H9 (cell line): ENCODE data around the gene NUBPL. TPM values are rescaled to one million over a fixed set of nuclear protein-coding genes. Genes with fewer than 3 reads are reported as not detected.

ENCODE experiments used
- DNase-seq: peaks from one replicate; pipeline ENCODE4 v3.0.0-alpha.2; 2017
- H2AFZ ChIP-seq: one replicate; pipeline ENCODE4 v1.6.1; 2013; ENCODE audit warnings: mild to moderate bottlenecking, low read length, control low read depth, moderate library complexity
- H2AK5ac ChIP-seq: 2 replicates; pipeline ENCODE4 v1.6.1; 2013; ENCODE audit warnings: low read length, control low read depth, mixed read lengths; ENCODE audit not compliant: insufficient read length
- H2BK120ac ChIP-seq: one replicate; pipeline ENCODE4 v1.6.1; 2013; ENCODE audit warnings: low read depth, mild to moderate bottlenecking, low read length, control low read depth, inconsistent platforms; ENCODE audit not compliant: poor library complexity, severe bottlenecking
- H2BK12ac ChIP-seq: 2 replicates; pipeline ENCODE4 v1.6.1; 2013; ENCODE audit warnings: low read length, control low read depth, mixed read lengths, low read depth; ENCODE audit not compliant: insufficient read length
- H2BK15ac ChIP-seq: 2 replicates; pipeline ENCODE4 v1.6.1; 2013; ENCODE audit warnings: low read depth, low read length, control low read depth
- H2BK20ac ChIP-seq: one replicate; pipeline ENCODE4 v1.6.1; 2013; ENCODE audit warnings: low read depth, mild to moderate bottlenecking, low read length, control low read depth, inconsistent platforms; ENCODE audit not compliant: poor library complexity, severe bottlenecking
- H2BK5ac ChIP-seq: 2 replicates; pipeline ENCODE4 v1.6.1; 2013; ENCODE audit warnings: low read length, control low read depth, mixed read lengths; ENCODE audit not compliant: insufficient read length
- H3K14ac ChIP-seq: 2 replicates; pipeline ENCODE4 v1.6.1; 2013; ENCODE audit warnings: low read length, control low read depth; ENCODE audit not compliant: insufficient read depth
- H3K18ac ChIP-seq: 2 replicates; pipeline ENCODE4 v1.6.1; 2013; ENCODE audit warnings: low read depth, mild to moderate bottlenecking, mixed read lengths, low read length, control low read depth; ENCODE audit not compliant: insufficient read length
- H3K23ac ChIP-seq: 2 replicates; pipeline ENCODE4 v1.6.1; 2013; ENCODE audit warnings: low read length, control low read depth, mixed read lengths, low read depth; ENCODE audit not compliant: insufficient read length
- H3K23me2 ChIP-seq: 2 replicates; pipeline ENCODE4 v1.6.1; 2013; ENCODE audit warnings: low read depth, mild to moderate bottlenecking, mixed read lengths, low read length, control low read depth; ENCODE audit not compliant: insufficient read length, poor library complexity, severe bottlenecking
- H3K27ac ChIP-seq: 2 replicates; pipeline ENCODE4 v1.5.1; 2013; ENCODE audit warnings: low read length, control low read depth, mixed read lengths, low read depth; ENCODE audit not compliant: insufficient read length
- H3K27me3 ChIP-seq: 2 replicates; pipeline ENCODE4 v1.6.1; 2013; ENCODE audit warnings: low read length, control low read depth, inconsistent platforms; ENCODE audit not compliant: insufficient read depth
- H3K4ac ChIP-seq: 2 replicates; pipeline ENCODE4 v1.6.1; 2013; ENCODE audit warnings: low read depth, mild to moderate bottlenecking, control low read depth, inconsistent platforms, low read length, moderate library complexity
- H3K4me1 ChIP-seq: 2 replicates; pipeline ENCODE4 v1.6.1; 2013; ENCODE audit warnings: low read length, control low read depth, inconsistent platforms; ENCODE audit not compliant: insufficient read depth
- H3K4me2 ChIP-seq: 2 replicates; pipeline ENCODE4 v1.6.1; 2013; ENCODE audit warnings: low read length, control low read depth, mixed read lengths; ENCODE audit not compliant: insufficient read length, insufficient read depth
- H3K56ac ChIP-seq: 2 replicates; pipeline ENCODE4 v1.6.1; 2013; ENCODE audit warnings: low read depth, mild to moderate bottlenecking, mixed read lengths, low read length, control low read depth; ENCODE audit not compliant: insufficient read length
- H3K79me1 ChIP-seq: 2 replicates; pipeline ENCODE4 v1.6.1; 2013; ENCODE audit warnings: low read depth, mild to moderate bottlenecking, moderate library complexity, low read length, control low read depth, inconsistent platforms; ENCODE audit not compliant: insufficient read depth, poor library complexity, severe bottlenecking
- H3K79me2 ChIP-seq: 2 replicates; pipeline ENCODE4 v1.6.1; 2013; ENCODE audit warnings: low read length, control low read depth, inconsistent platforms; ENCODE audit not compliant: insufficient read depth
- H3K9ac ChIP-seq: 2 replicates; pipeline ENCODE4 v1.6.1; 2013; ENCODE audit warnings: low read length, control low read depth, mixed read lengths; ENCODE audit not compliant: insufficient read length; ENCODE audit errors: extremely low read depth
- H3K9me3 ChIP-seq: one replicate; pipeline ENCODE4 v1.6.1; 2013; ENCODE audit warnings: low read depth, low read length, inconsistent platforms; ENCODE audit not compliant: control insufficient read depth
- H3T11ph ChIP-seq: one replicate; pipeline ENCODE4 v1.6.1; 2013; ENCODE audit warnings: mild to moderate bottlenecking, low read length, control low read depth, inconsistent platforms
- H4K20me1 ChIP-seq: one replicate; pipeline ENCODE4 v1.6.1; 2013; ENCODE audit not compliant: control insufficient read depth, insufficient read length, insufficient read depth
- H4K5ac ChIP-seq: 2 replicates; pipeline ENCODE4 v1.6.1; 2013; ENCODE audit warnings: low read depth, mild to moderate bottlenecking, mixed read lengths, low read length, control low read depth; ENCODE audit not compliant: insufficient read length
- H4K8ac ChIP-seq: replicated peaks from 2 replicates; pipeline ENCODE4 v1.6.1; 2013; ENCODE audit warnings: low read length, control low read depth, mixed read lengths, low read depth; ENCODE audit not compliant: insufficient read length
- H4K91ac ChIP-seq: 2 replicates; pipeline ENCODE4 v1.6.1; 2013; ENCODE audit warnings: low read depth, mild to moderate bottlenecking, moderate library complexity, mixed read lengths, low read length, control low read depth; ENCODE audit not compliant: insufficient read length
- H3K27ac Mint-ChIP-seq, 3 experiments: 2 replicates in 2 of 3; 3 replicates in 1 of 3; pipeline ENCODE4 v1.8.0; 2020 to 2021; ENCODE audit warnings: mixed read lengths in 3 of 3, mild to moderate bottlenecking in 1 of 3, moderate library complexity in 1 of 3
- H3K27me3 Mint-ChIP-seq: 2 replicates; pipeline ENCODE4 v1.8.0; 2021; ENCODE audit warnings: low read depth, mild to moderate bottlenecking, moderate library complexity, mixed read lengths
- H3K36me3 Mint-ChIP-seq, 3 experiments: 2 replicates in 2 of 3; 3 replicates in 1 of 3; pipeline ENCODE4 v1.8.0; 2020 to 2021; ENCODE audit warnings: low read depth in 3 of 3, mixed read lengths in 3 of 3; ENCODE audit not compliant: insufficient read depth in 1 of 3
- H3K4me1 Mint-ChIP-seq, 2 experiments: 2 replicates each; pipeline ENCODE4 v1.8.0; 2020; ENCODE audit warnings: mixed read lengths in 2 of 2
- H3K4me3 Mint-ChIP-seq, 2 experiments: 2 replicates in 1 of 2; 3 replicates in 1 of 2; pipeline ENCODE4 v1.8.0; 2020 to 2021; ENCODE audit warnings: mild to moderate bottlenecking in 2 of 2, mixed read lengths in 2 of 2, moderate library complexity in 1 of 2
- H3K9me3 Mint-ChIP-seq, 2 experiments: 2 replicates in 1 of 2; 3 replicates in 1 of 2; pipeline ENCODE4 v1.8.0; 2020; ENCODE audit warnings: mild to moderate bottlenecking in 2 of 2, mixed read lengths in 2 of 2, moderate library complexity in 1 of 2
- WGBS: extraction: QIAGEN DNeasy Blood & Tissue Kit; methylation state at CpG from one replicate; pipeline ENCODE4 v1.1.7; 2013; ENCODE audit warnings: missing lambda C conversion rate, low lambda C conversion rate, mixed read lengths; ENCODE audit not compliant: insufficient read length; ENCODE audit errors: extremely low coverage; 5-methylcytosine and 5-hydroxymethylcytosine counted together
- total RNA-seq: library from RNA; stranded (reverse); gene quantifications from 2 replicates; pipeline ENCODE4 v1.2.1, GENCODE V29; 2021
- TF ChIP-seq, protein P1 (sequence below): fragments of 200-600 bp; sonication (generic); conservative IDR thresholded peaks from 3 replicates; pipeline ENCODE4 v1.8.0; 2021; ENCODE audit warnings: antibody characterized with exemption, mild to moderate bottlenecking

Gene NUBPL
- total RNA-seq, 1 experiment from 2014 or later, result 14.8 TPM

- H2BK120ac ChIP-seq, result no peak overlapping the region
- H2BK5ac ChIP-seq, result no peak overlapping the region
- no peak overlapping the region for H3K9ac ChIP-seq
- no peak overlapping the region for H2BK15ac ChIP-seq
- no peak overlapping the region for H2AK5ac ChIP-seq
- no peak overlapping the region for H3K4ac ChIP-seq
- H3K56ac ChIP-seq, result no peak overlapping the region
- DNase-seq, result no peak
- no peak overlapping the region for H3K4me2 ChIP-seq
- no peaks in the 10 kb centered on the region for H3K23me2 ChIP-seq
- no peak overlapping the region for H4K8ac ChIP-seq
- Mint-ChIP-seq H3K36me3 (no peaks in the 10 kb centered on the region), H3K27ac (no peak overlapping the region), H3K27me3 (no peaks in the 10 kb centered on the region), H3K4me3 (no peak overlapping the region), H3K9me3 (peaks cover 0 to 2% of the 10 kb centered on the region in 2 experiments; a peak in 3 of 5 replicates), H3K4me1 (no peaks in the 10 kb centered on the region)
- H2AFZ ChIP-seq, result no peak overlapping the region
- H3K4me1 ChIP-seq, result no peaks in the 10 kb centered on the region
- no peak overlapping the region for H3K14ac ChIP-seq
- H3K27me3 ChIP-seq, result no peaks in the 10 kb centered on the region
- H2BK12ac ChIP-seq, result no peak overlapping the region
- H4K20me1 ChIP-seq, result no peaks in the 10 kb centered on the region
- H3K79me2 ChIP-seq, result no peaks in the 10 kb centered on the region
- no peaks in the 10 kb centered on the region for H3K9me3 ChIP-seq
- H3K18ac ChIP-seq, result no peak overlapping the region
- H3K27ac ChIP-seq, result no peak overlapping the region
- TF ChIP-seq, protein P1, sequence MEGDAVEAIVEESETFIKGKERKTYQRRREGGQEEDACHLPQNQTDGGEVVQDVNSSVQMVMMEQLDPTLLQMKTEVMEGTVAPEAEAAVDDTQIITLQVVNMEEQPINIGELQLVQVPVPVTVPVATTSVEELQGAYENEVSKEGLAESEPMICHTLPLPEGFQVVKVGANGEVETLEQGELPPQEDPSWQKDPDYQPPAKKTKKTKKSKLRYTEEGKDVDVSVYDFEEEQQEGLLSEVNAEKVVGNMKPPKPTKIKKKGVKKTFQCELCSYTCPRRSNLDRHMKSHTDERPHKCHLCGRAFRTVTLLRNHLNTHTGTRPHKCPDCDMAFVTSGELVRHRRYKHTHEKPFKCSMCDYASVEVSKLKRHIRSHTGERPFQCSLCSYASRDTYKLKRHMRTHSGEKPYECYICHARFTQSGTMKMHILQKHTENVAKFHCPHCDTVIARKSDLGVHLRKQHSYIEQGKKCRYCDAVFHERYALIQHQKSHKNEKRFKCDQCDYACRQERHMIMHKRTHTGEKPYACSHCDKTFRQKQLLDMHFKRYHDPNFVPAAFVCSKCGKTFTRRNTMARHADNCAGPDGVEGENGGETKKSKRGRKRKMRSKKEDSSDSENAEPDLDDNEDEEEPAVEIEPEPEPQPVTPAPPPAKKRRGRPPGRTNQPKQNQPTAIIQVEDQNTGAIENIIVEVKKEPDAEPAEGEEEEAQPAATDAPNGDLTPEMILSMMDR, result no peak
- no CpG with 5 or more reads among the region's 2 CpGs for WGBS
- no peak overlapping the region for H3K23ac ChIP-seq
- no peaks in the 10 kb centered on the region for H3K79me1 ChIP-seq
- H2BK20ac ChIP-seq, result no peak overlapping the region
- H4K91ac ChIP-seq, result no peak overlapping the region
- H4K5ac ChIP-seq, result no peak overlapping the region
- no peak overlapping the region for H3T11ph ChIP-seq
Observed at GRCh38 chr14:31835049-31835448, 273.8 kb downstream of the NUBPL start.
